ENCODE measurements around the gene HSD11B2. TPM values are rescaled to one million over a fixed set of nuclear protein-coding genes. Genes with fewer than 3 reads are reported as not detected.

Gene HSD11B2
- total RNA-seq, 1 experiment from 2014 or later, result 0.77 TPM

- Histone ChIP-seq H3K27ac (ENCODE audit: low read length) (no peak overlapping the region), H3K4me3 (ENCODE audit: low read depth in 2 of 2, low read length in 2 of 2) (no peak overlapping the region), H3K9me3 (ENCODE audit: control insufficient read depth, insufficient read depth, low read depth, low read length) (no peaks in the 10 kb centered on the region), H3K36me3 (ENCODE audit: control insufficient read depth, insufficient read depth, low read length) (no peaks in the 10 kb centered on the region), H3K27me3 (ENCODE audit: control insufficient read depth, insufficient read depth, low read length) (no peaks in the 10 kb centered on the region), H3K4me1 (ENCODE audit: control insufficient read depth, insufficient read depth, low read length) (no peaks in the 10 kb centered on the region)
- no peak for TF ChIP-seq CTCF (IDR thresholded peaks at IDR 0.05)
- TF ChIP-seq POLR2AphosphoS5 (IDR thresholded peaks at IDR 0.05; ENCODE audit: low read depth, low read length), result no peak
- TF ChIP-seq REST (IDR thresholded peaks at IDR 0.05; ENCODE audit: insufficient read depth in 1 of 2, low read depth in 2 of 2, low read length in 1 of 2), result no peak
- no peak for TF ChIP-seq TCF7L2 (IDR thresholded peaks at IDR 0.05; ENCODE audit: low read depth, low read length)
- no peak for TF ChIP-seq SIN3A (IDR thresholded peaks at IDR 0.05; ENCODE audit: borderline replicate concordance, insufficient read depth, low read depth, low read length)
- POLR2A ChIA-PET, result no interaction called here
- CTCF ChIA-PET, result no interaction called here
- BruUV-seq (replicated peaks), result no TSS peak
- intact Hi-C loops (cut with micrococcal nuclease; ENCODE audit: unreplicated experiment), result no loop called here
- no peak for DNase-seq (ENCODE audit: low read depth, low spot score)
- no peak for ATAC-seq
- in situ Hi-C loops (cut with HindIII; ENCODE audit: low pct_unique_long_range_greater_than_20kb, low sequenced_read_pairs), result no loop called here
Measured at GRCh38 chr16:67405336-67405735, 25.6 kb upstream of the HSD11B2 start.

GRCh38 chr16:67406111-67406971 lies 24.6 kb upstream of the HSD11B2 start:
- Histone ChIP-seq H3K9me3 (ENCODE audit: control insufficient read depth, insufficient read depth, low read depth, low read length) (no peaks in the 10 kb centered on the region), H3K4me3 (ENCODE audit: low read depth in 2 of 2, low read length in 2 of 2) (no peak overlapping the region), H3K27me3 (ENCODE audit: control insufficient read depth, insufficient read depth, low read length) (no peaks in the 10 kb centered on the region), H3K27ac (ENCODE audit: low read length) (no peak overlapping the region), H3K4me1 (ENCODE audit: control insufficient read depth, insufficient read depth, low read length) (no peaks in the 10 kb centered on the region), H3K36me3 (ENCODE audit: control insufficient read depth, insufficient read depth, low read length) (no peaks in the 10 kb centered on the region)
- DNase-seq (ENCODE audit: low read depth, low spot score) (no peak), ATAC-seq (no peak)
- in situ Hi-C loops (cut with HindIII; ENCODE audit: low pct_unique_long_range_greater_than_20kb, low sequenced_read_pairs) (no loop called here), intact Hi-C loops (cut with micrococcal nuclease; ENCODE audit: unreplicated experiment) (no loop called here)
- CTCF ChIA-PET, result no interaction called here
- TF ChIP-seq CTCF (IDR thresholded peaks at IDR 0.05) (no peak), POLR2AphosphoS5 (IDR thresholded peaks at IDR 0.05; ENCODE audit: low read depth, low read length) (no peak), REST (IDR thresholded peaks at IDR 0.05; ENCODE audit: insufficient read depth in 1 of 2, low read depth in 2 of 2, low read length in 1 of 2) (no peak), SIN3A (IDR thresholded peaks at IDR 0.05; ENCODE audit: borderline replicate concordance, insufficient read depth, low read depth, low read length) (no peak), TCF7L2 (IDR thresholded peaks at IDR 0.05; ENCODE audit: low read depth, low read length) (no peak)
- POLR2A ChIA-PET, result no interaction called here
- no TSS peak for BruUV-seq (replicated peaks)
